ENCODE measurements around the gene NXPE1. TPM values are rescaled to one million over a fixed set of nuclear protein-coding genes. Genes with fewer than 3 reads are reported as not detected.

The NXPE1 gene
- total RNA-seq, 1 experiment from 2014 or later, result not detected

DNA sequence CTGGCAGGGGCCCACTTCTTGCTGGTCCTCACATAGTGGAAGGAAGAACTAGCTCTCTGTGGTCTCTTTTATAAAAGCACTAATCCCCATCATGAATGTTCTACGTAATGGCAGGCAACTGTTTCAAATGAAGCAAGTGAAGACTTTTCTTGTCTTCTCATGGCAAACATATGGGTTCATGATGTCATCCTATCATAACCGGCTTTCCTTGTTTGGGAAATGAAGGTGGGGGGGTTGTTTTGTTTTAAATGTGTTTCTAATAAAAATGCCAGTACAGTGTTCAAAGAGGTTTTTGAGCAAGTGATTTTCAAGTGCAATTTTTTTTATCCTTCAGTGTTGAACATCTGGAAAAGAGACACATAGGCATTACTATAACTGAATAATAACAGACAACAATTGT lies 87.0 kb downstream of the NXPE1 start:
- no peak overlapping the region for H3K27ac Mint-ChIP-seq
- H3K4me2 ChIP-seq (ENCODE audit: insufficient read depth, insufficient read length, low read length), result no peak overlapping the region
- H3K27me3 ChIP-seq (ENCODE audit: insufficient read depth, low read length), result no peaks in the 10 kb centered on the region
- H3T11ph ChIP-seq (ENCODE audit: low read length), result no peak overlapping the region
- no peak overlapping the region for H4K5ac ChIP-seq (ENCODE audit: insufficient read length, low read depth, low read length)
- H4K20me1 ChIP-seq (ENCODE audit: control insufficient read depth, insufficient read depth, insufficient read length), result no peaks in the 10 kb centered on the region
- no peak overlapping the region for H3K56ac ChIP-seq (ENCODE audit: insufficient read length, low read depth, low read length)
- H3K4ac ChIP-seq (ENCODE audit: low read depth, low read length), result no peak overlapping the region
- no peaks in the 10 kb centered on the region for H3K79me1 ChIP-seq (ENCODE audit: insufficient read depth, low read depth, low read length, poor library complexity, severe bottlenecking)
- H3K27me3 Mint-ChIP-seq (ENCODE audit: low read depth), result no peaks in the 10 kb centered on the region
- no peaks in the 10 kb centered on the region for H3K4me1 ChIP-seq (ENCODE audit: insufficient read depth, low read length)
- H2BK15ac ChIP-seq (ENCODE audit: low read depth, low read length), result no peak overlapping the region
- H4K91ac ChIP-seq (ENCODE audit: insufficient read length, low read depth, low read length), result no peak overlapping the region
- H3K27ac ChIP-seq (ENCODE audit: insufficient read length, low read depth, low read length), result no peak overlapping the region
- no peak overlapping the region for H2BK12ac ChIP-seq (ENCODE audit: insufficient read length, low read depth, low read length)
- no peak overlapping the region for H3K18ac ChIP-seq (ENCODE audit: insufficient read length, low read depth, low read length)
- WGBS (ENCODE audit: extremely low coverage, insufficient read length, low lambda C conversion rate), result no CpG with 5 or more reads among the region's 2 CpGs
- H3K14ac ChIP-seq (ENCODE audit: insufficient read depth, low read length), result no peak overlapping the region
- no peak overlapping the region for H3K9ac ChIP-seq (ENCODE audit: extremely low read depth, insufficient read length, low read length)
- no peaks in the 10 kb centered on the region for H3K23me2 ChIP-seq (ENCODE audit: insufficient read length, low read depth, low read length, poor library complexity, severe bottlenecking)
- TF ChIP-seq, protein P1, sequence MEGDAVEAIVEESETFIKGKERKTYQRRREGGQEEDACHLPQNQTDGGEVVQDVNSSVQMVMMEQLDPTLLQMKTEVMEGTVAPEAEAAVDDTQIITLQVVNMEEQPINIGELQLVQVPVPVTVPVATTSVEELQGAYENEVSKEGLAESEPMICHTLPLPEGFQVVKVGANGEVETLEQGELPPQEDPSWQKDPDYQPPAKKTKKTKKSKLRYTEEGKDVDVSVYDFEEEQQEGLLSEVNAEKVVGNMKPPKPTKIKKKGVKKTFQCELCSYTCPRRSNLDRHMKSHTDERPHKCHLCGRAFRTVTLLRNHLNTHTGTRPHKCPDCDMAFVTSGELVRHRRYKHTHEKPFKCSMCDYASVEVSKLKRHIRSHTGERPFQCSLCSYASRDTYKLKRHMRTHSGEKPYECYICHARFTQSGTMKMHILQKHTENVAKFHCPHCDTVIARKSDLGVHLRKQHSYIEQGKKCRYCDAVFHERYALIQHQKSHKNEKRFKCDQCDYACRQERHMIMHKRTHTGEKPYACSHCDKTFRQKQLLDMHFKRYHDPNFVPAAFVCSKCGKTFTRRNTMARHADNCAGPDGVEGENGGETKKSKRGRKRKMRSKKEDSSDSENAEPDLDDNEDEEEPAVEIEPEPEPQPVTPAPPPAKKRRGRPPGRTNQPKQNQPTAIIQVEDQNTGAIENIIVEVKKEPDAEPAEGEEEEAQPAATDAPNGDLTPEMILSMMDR (conservative IDR thresholded peaks at IDR 0.05), result no peak
- H3K9me3 ChIP-seq (ENCODE audit: control insufficient read depth, low read depth, low read length), result no peaks in the 10 kb centered on the region
- no peak overlapping the region for H2BK20ac ChIP-seq (ENCODE audit: low read depth, low read length, poor library complexity, severe bottlenecking)
- no peak overlapping the region for H2AK5ac ChIP-seq (ENCODE audit: insufficient read length, low read length)
- peaks cover 17 to 22% of the 10 kb centered on the region in 2 experiments for H3K4me1 Mint-ChIP-seq
- H3K79me2 ChIP-seq (ENCODE audit: insufficient read depth, low read length), result no peaks in the 10 kb centered on the region
- H2BK120ac ChIP-seq (ENCODE audit: low read depth, low read length, poor library complexity, severe bottlenecking), result no peak overlapping the region
- H2AFZ ChIP-seq (ENCODE audit: low read length), result no peak overlapping the region
- peaks cover 2 to 15% of the 10 kb centered on the region in 2 experiments; a peak in 4 of 5 replicates for H3K9me3 Mint-ChIP-seq
- peaks cover 5 to 20% (median 13%) of the 10 kb centered on the region in 3 experiments for H3K36me3 Mint-ChIP-seq (ENCODE audit: insufficient read depth in 1 of 3, low read depth in 3 of 3)
- no peak overlapping the region for H3K23ac ChIP-seq (ENCODE audit: insufficient read length, low read depth, low read length)
- no peak overlapping the region for H4K8ac ChIP-seq (replicated peaks; ENCODE audit: insufficient read length, low read depth, low read length)
- H2BK5ac ChIP-seq (ENCODE audit: insufficient read length, low read length), result no peak overlapping the region
- no peak for DNase-seq
- H3K4me3 Mint-ChIP-seq, result no peak overlapping the region

Other genes with a start within 250 kb of the NXPE1 start
- gene C11orf71, start 159.4 kb downstream of the NXPE1 start, total RNA-seq (2021), result 3.5 and 5.3 TPM in 2 replicates
- 55.5 and 56.4 TPM in 2 replicates for gene RBM7, start 159.2 kb downstream of the NXPE1 start, total RNA-seq (2021)
- 88.8 and 92.8 TPM in 2 replicates for gene REXO2, start 120.4 kb downstream of the NXPE1 start, total RNA-seq (2021)
- gene NXPE4, start 35.9 kb upstream of the NXPE1 start, total RNA-seq (2021), result not detected in 2 replicates
- 0.11 TPM in 1 of 2 replicates, not detected in the other for gene NXPE2, start 118.6 kb upstream of the NXPE1 start, total RNA-seq (2021)